ENCODE data around the gene SMC1A.

The SMC1A gene

DNA sequence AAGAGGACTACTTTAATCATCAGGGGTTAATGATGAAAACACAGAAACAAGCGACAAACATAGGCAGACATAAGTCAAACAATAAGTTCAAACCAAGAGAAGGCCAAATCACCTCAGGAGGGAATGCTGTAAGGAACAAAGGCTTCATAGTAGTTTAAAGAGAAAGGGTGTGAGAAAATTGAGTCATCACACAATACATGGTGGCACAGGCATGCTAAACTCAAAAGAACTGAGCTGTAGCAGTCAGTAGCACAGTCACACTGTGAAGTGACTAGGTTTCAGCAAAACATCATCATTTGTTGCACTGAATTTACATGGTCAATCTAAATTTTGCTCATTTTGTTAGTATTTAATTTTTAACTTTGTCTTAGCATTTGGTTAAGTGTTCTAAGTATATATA lies 24.2 kb downstream of the SMC1A start:
- H3K4me3 ChIP-seq (replicated peaks; ENCODE audit: low read depth, low read length) = no peak overlapping the region
- no peak for DNase-seq (ENCODE audit: low read depth)
- TF ChIP-seq, protein P1, sequence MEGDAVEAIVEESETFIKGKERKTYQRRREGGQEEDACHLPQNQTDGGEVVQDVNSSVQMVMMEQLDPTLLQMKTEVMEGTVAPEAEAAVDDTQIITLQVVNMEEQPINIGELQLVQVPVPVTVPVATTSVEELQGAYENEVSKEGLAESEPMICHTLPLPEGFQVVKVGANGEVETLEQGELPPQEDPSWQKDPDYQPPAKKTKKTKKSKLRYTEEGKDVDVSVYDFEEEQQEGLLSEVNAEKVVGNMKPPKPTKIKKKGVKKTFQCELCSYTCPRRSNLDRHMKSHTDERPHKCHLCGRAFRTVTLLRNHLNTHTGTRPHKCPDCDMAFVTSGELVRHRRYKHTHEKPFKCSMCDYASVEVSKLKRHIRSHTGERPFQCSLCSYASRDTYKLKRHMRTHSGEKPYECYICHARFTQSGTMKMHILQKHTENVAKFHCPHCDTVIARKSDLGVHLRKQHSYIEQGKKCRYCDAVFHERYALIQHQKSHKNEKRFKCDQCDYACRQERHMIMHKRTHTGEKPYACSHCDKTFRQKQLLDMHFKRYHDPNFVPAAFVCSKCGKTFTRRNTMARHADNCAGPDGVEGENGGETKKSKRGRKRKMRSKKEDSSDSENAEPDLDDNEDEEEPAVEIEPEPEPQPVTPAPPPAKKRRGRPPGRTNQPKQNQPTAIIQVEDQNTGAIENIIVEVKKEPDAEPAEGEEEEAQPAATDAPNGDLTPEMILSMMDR (IDR thresholded peaks at IDR 0.05; ENCODE audit: low read length, missing control alignments) = no peak

DNA sequence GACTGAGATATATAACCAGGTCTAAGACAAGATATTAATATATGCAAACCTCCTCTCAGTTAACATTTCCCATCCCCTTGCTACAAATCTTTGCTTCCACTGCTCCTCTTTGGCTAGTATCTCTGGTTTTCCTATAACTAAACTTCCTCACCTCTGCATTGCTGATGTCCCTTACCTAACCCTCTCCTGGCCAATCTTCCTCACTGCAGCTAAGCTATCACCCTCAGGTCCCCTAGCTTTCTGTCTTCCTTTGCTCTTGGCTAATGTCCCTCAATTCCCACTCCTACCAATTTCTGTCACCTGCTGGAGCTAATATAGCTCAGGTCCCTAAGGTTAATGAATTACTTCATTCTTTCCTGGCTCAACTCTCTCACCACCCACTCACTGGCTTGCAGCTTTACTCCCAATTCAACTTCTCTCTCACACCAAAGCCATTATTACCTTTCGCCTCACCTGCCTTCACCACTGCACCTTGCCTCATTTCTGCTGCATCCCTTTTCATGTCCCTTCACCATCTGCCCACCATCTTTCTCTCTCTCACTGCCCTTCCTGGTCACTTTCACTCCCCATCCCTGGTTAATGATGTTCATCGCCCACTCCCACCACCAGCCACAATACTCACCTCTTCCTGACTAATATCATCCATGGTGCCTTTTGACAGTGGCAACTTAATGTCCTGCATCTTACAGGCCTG lies 26.7 kb downstream of the SMC1A start:
- no peak for DNase-seq (ENCODE audit: low read depth)
- TF ChIP-seq, protein P1 (IDR thresholded peaks at IDR 0.05; ENCODE audit: low read length, missing control alignments) = no peak
- no peak overlapping the region for H3K4me3 ChIP-seq (replicated peaks; ENCODE audit: low read depth, low read length)

DNA sequence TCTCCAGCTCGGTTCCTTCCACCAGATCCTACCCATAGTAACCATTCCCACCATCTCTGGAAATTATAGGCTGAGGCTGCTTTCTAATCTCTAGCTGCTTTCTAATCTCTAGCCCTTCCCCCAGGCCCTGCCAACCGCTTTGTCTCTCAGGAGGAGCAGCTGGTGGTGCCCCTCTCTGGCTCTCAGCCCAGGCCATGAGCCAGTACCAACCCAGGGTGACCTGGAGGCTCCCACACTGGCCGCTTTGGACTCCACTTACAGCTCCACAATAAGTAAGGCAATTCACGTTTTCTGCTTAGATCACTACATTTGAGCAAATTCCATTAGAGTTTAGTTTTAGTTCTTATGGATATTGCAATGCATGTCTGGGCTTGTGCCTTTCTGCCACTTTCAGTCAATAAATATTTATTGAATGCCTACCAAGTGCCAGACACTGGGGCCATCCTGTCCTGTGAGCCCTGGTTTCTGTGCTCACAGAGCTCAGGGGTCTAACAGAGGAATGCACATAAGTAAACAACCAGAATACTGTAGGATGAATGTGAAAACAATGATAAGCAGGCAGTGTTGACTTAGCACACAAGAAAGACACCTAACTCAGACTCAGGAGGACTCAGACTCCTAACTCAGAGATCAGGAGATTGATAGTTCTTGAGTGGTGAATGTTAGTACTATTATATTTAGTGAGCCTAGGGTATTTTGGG lies 38.9 kb downstream of the SMC1A start:
- DNase-seq (ENCODE audit: low read depth) = no peak
- H3K4me3 ChIP-seq (replicated peaks; ENCODE audit: low read depth, low read length) = no peak overlapping the region
- TF ChIP-seq, protein P1 (IDR thresholded peaks at IDR 0.05; ENCODE audit: low read length, missing control alignments) = no peak

DNA sequence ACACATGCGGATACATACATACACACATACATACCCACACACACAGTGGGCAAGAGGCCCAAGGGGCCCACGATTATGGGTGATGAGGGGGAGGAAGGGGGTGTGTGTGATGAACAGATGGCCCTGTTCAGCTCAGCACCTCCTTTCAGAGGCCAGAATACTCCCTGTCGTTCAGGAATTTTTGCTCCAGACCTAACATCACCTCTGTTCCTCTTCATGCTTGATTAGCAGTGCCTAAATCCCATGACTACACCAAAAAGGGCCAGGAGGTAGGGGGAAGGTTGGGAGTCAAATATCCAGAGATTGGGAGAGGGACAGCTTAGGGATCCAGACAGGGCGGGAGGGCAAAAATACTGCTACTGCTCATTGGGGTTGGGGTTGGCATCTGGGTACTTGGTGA lies 42.7 kb downstream of the SMC1A start:
- no peak overlapping the region for H3K4me3 ChIP-seq (replicated peaks; ENCODE audit: low read depth, low read length)

DNA sequence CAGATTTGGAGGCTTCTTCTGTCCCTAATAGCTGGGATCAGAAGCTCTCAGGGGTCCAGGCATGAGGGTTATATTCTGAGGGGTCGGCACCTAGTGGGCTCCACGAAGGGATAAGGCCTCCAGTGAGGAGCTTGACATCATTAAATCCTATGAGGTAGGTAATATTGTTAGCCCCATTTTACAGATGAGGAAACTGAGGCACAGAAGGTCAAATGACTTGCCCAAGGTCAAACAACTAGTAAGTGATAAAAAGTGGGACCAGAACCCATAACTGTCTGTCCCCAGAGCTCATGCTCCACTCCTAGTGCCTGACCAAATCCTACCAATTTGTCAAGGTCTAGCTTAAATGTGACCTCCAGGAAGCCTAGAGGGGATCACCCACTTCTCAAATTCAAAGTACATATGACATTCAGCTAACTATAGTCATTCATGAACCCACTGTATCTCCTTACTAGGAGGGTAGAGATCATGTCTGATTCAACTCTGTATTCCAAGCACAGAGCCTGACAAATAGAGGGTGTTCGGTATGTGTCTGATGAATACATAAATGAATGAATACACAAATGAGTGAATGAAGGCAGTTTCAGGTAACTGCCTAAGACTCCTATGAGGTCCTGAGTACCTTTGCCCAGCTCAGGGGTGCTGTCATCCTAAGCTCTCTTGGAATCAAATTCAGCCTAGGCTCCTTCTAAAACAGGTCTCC lies 43.3 kb downstream of the SMC1A start:
- no peak for DNase-seq (ENCODE audit: low read depth)
- no peak overlapping the region for H3K4me3 ChIP-seq (replicated peaks; ENCODE audit: low read depth, low read length)
- TF ChIP-seq, protein P1 (IDR thresholded peaks at IDR 0.05; ENCODE audit: low read length, missing control alignments) = no peak

More for the DNA sequence above, 42.7 kb downstream of the SMC1A start:
- no peak for DNase-seq (ENCODE audit: low read depth)
- TF ChIP-seq, protein P1 (IDR thresholded peaks at IDR 0.05; ENCODE audit: low read length, missing control alignments) = no peak

DNA sequence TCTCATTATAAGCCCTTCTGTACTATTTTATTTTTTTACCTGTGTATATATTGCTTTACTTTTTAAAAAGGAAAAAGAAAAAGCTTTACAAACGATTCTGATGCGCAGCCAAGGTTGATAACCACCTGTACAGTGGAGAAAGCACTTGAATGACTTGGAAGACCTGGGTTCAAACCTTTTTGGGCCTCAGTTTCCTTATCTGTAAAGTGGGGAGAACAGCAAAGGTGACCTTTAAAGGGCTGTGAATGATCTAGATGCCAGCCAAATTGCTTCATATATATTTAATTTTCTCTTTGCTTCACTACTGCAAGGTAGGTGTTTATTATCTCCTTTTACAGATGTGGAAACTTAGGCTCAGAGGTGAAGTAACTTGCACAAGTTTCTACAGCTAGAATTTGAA lies 45.0 kb downstream of the SMC1A start:
- TF ChIP-seq, protein P1 (IDR thresholded peaks at IDR 0.05; ENCODE audit: low read length, missing control alignments) = no peak
- no peak for DNase-seq (ENCODE audit: low read depth)
- H3K4me3 ChIP-seq (replicated peaks; ENCODE audit: low read depth, low read length) = no peak overlapping the region
